ENCODE measurements around the gene MEGF6. TPM values are rescaled to one million over a fixed set of nuclear protein-coding genes. Genes with fewer than 3 reads are reported as not detected.

Gene MEGF6
- total and polyA plus RNA-seq, 9 of the 15 experiments (the other 6 are each of a cell fraction or from before 2014, with no cell fraction given): 0.03 to 1.7 (median 0.24) TPM; not detected in 3

- no peak for TF ChIP-seq ZNF384 (IDR thresholded peaks at IDR 0.05; ENCODE audit: low read depth, low read length)
- TF ChIP-seq HOXB6 (CRISPR knock-in tag; IDR thresholded peaks at IDR 0.05; ENCODE audit: borderline replicate concordance): no peak
- 0 out of 2 replicates have a peak, but pooled peaks have one; percentile 12 for TF ChIP-seq ZNF133 (CRISPR knock-in tag; IDR thresholded peaks at IDR 0.05)
- no peak for TF ChIP-seq SNIP1 (IDR thresholded peaks at IDR 0.05; ENCODE audit: low read depth)
- TF ChIP-seq UBTF (IDR thresholded peaks at IDR 0.05; ENCODE audit: borderline replicate concordance in 1 of 2, low read depth in 2 of 2, low read length in 2 of 2): 0 out of 4 replicates have a peak, but pooled peaks of 1 of the 2 experiments have one; percentile 36
- TF ChIP-seq MYNN (IDR thresholded peaks at IDR 0.05): 0 out of 2 replicates have a peak, but pooled peaks have one; percentile 24
- TF ChIP-seq MYNN (CRISPR knock-in tag; IDR thresholded peaks at IDR 0.05): no peak
- TF ChIP-seq BCLAF1 (IDR thresholded peaks at IDR 0.05; ENCODE audit: borderline replicate concordance in 1 of 2, control insufficient read depth in 1 of 2, low read depth in 2 of 2, low read length in 1 of 2): no peak
- no peak for TF ChIP-seq EP400 (IDR thresholded peaks at IDR 0.05)
- TF ChIP-seq RBFOX2 (IDR thresholded peaks at IDR 0.05; ENCODE audit: low read depth, low read length): no peak
- peak; percentile 59; the same call in 1 of the 2 replicates for TF ChIP-seq CTBP1 (IDR thresholded peaks at IDR 0.05; ENCODE audit: borderline replicate concordance)
- peak; percentile 34; the same call in 1 of the 2 replicates for TF ChIP-seq SPI1 (IDR thresholded peaks at IDR 0.05; ENCODE audit: borderline replicate concordance, low read depth, low read length)
- TF ChIP-seq ZNF146 (CRISPR knock-in tag; IDR thresholded peaks at IDR 0.05; ENCODE audit: unreplicated experiment): no peak
- peak; percentile 36; the same call in 1 of the 2 replicates for TF ChIP-seq CREM (IDR thresholded peaks at IDR 0.05; ENCODE audit: low read depth)
- 0 out of 2 replicates have a peak, but pooled peaks have one; percentile 6 for TF ChIP-seq KLF13 (tag; IDR thresholded peaks at IDR 0.05; ENCODE audit: borderline replicate concordance, low read depth)
- TF ChIP-seq RB1 (IDR thresholded peaks at IDR 0.05; ENCODE audit: low read depth): peak; percentile 56; the same call in 1 of the 2 replicates
- no peak for TF ChIP-seq SMARCA5 (IDR thresholded peaks at IDR 0.05)
- peak; percentile 96 to 98 (median 97) for TF ChIP-seq CTCF (IDR thresholded peaks at IDR 0.05 in 2 of 3, conservative IDR thresholded peaks at IDR 0.05 in 1 of 3; ENCODE audit: insufficient read depth in 2 of 3, low read depth in 1 of 3, low read length in 3 of 3)
These were observed 158.0 kb downstream of the MEGF6 start (continued) for GRCh38 chr1:3453203-3453761.

Data from K562 (cell line).